Mesenchymal stem cell (in vitro differentiated cells and primary cell): ENCODE data around the gene CNTROB.

Experiments used
- DNase-seq: peaks from one replicate; pipeline ENCODE4 v3.0.0-alpha.2; 2013
- H2AFZ ChIP-seq: one replicate; pipeline ENCODE4 v1.6.1; 2013; ENCODE audit warnings: low read depth, mild to moderate bottlenecking, control low read depth, inconsistent platforms, low read length, moderate library complexity
- H2AK5ac ChIP-seq: 2 replicates; pipeline ENCODE4 v1.6.1; 2013; ENCODE audit warnings: low read length, moderate library complexity, mild to moderate bottlenecking, inconsistent platforms; ENCODE audit not compliant: severe bottlenecking
- H2BK120ac ChIP-seq: one replicate; pipeline ENCODE4 v1.6.1; 2013; ENCODE audit warnings: low read depth, mild to moderate bottlenecking, inconsistent platforms, low read length, moderate library complexity
- H2BK12ac ChIP-seq, 2 experiments: one replicate each; pipeline ENCODE4 v1.6.1; 2013; ENCODE audit warnings: inconsistent platforms in 2 of 2, low read length in 2 of 2, mild to moderate bottlenecking in 2 of 2, moderate library complexity in 2 of 2, control low read depth in 1 of 2
- H2BK15ac ChIP-seq: one replicate; pipeline ENCODE4 v1.6.1; 2013; ENCODE audit warnings: mild to moderate bottlenecking, low read depth, inconsistent platforms; ENCODE audit not compliant: poor library complexity, severe bottlenecking
- H2BK5ac ChIP-seq: 2 replicates; pipeline ENCODE4 v1.6.1; 2013; ENCODE audit warnings: low read depth, mild to moderate bottlenecking, low read length, control low read depth, inconsistent platforms; ENCODE audit not compliant: poor library complexity, severe bottlenecking
- H3K14ac ChIP-seq, 2 experiments: one replicate each; pipeline ENCODE4 v1.6.1; 2013; ENCODE audit warnings: inconsistent platforms in 2 of 2, low read length in 2 of 2, control low read depth in 1 of 2, mild to moderate bottlenecking in 1 of 2, moderate library complexity in 1 of 2
- H3K18ac ChIP-seq, 2 experiments: one replicate each; pipeline ENCODE4 v1.6.1; 2013; ENCODE audit warnings: inconsistent platforms in 2 of 2, low read length in 2 of 2, control low read depth in 1 of 2, low read depth in 1 of 2, mild to moderate bottlenecking in 1 of 2
- H3K23ac ChIP-seq, 2 experiments: one replicate each; pipeline ENCODE4 v1.6.1; 2013; ENCODE audit warnings: inconsistent platforms in 2 of 2, low read length in 2 of 2, mild to moderate bottlenecking in 2 of 2, moderate library complexity in 2 of 2, control low read depth in 1 of 2
- H3K27ac ChIP-seq: 2 replicates; pipeline ENCODE4 v1.5.1; 2013; ENCODE audit warnings: mild to moderate bottlenecking, moderate library complexity, low read length, control low read depth, inconsistent platforms; ENCODE audit not compliant: poor library complexity, severe bottlenecking
- H3K27me3 ChIP-seq, 2 experiments: 2 replicates each; pipeline versions ENCODE4 v1.6.1 to v1.7.0; 2013; ENCODE audit warnings: low read length in 2 of 2, mild to moderate bottlenecking in 2 of 2, moderate library complexity in 2 of 2, control low read depth in 1 of 2, inconsistent platforms in 1 of 2; ENCODE audit not compliant: control insufficient read depth in 1 of 2, insufficient read depth in 1 of 2
- H3K36me3 ChIP-seq, 2 experiments: 2 replicates each; pipeline versions ENCODE4 v1.6.1 to v1.7.0; 2013; ENCODE audit warnings: low read length in 2 of 2, control low read depth in 1 of 2, inconsistent platforms in 1 of 2, low read depth in 1 of 2, mild to moderate bottlenecking in 1 of 2; ENCODE audit not compliant: insufficient read depth in 2 of 2, control insufficient read depth in 1 of 2
- H3K4ac ChIP-seq, 2 experiments: one replicate each; pipeline ENCODE4 v1.6.1; 2013; ENCODE audit warnings: inconsistent platforms in 2 of 2, low read length in 2 of 2, mild to moderate bottlenecking in 2 of 2, moderate library complexity in 2 of 2, control low read depth in 1 of 2, low read depth in 1 of 2
- H3K4me1 ChIP-seq: 2 replicates; pipeline ENCODE4 v1.6.1; 2013; ENCODE audit warnings: low read depth, low read length, control low read depth; ENCODE audit not compliant: control insufficient read depth, insufficient read depth
- H3K4me2 ChIP-seq: 2 replicates; pipeline ENCODE4 v1.6.1; 2013; ENCODE audit warnings: low read length, mild to moderate bottlenecking, inconsistent platforms; ENCODE audit not compliant: poor library complexity, severe bottlenecking
- H3K4me3 ChIP-seq, 2 experiments: 2 replicates each; pipeline versions ENCODE4 v1.5.1 to v1.7.0; 2013; ENCODE audit warnings: low read length in 2 of 2, mild to moderate bottlenecking in 2 of 2, control low read depth in 1 of 2, low read depth in 1 of 2; ENCODE audit not compliant: insufficient read depth in 1 of 2
- H3K79me1 ChIP-seq: replicated peaks from 2 replicates; pipeline ENCODE4 v1.6.1; 2013; ENCODE audit warnings: mild to moderate bottlenecking, control low read depth, low read length, inconsistent platforms; ENCODE audit not compliant: poor library complexity, severe bottlenecking
- H3K9ac ChIP-seq: 2 replicates; pipeline ENCODE4 v1.7.0; 2013; ENCODE audit warnings: mild to moderate bottlenecking, low read length, moderate library complexity
- H3K9me3 ChIP-seq: 2 replicates; pipeline ENCODE4 v1.7.0; 2013; ENCODE audit warnings: mild to moderate bottlenecking, low read length; ENCODE audit not compliant: control insufficient read depth
- H4K8ac ChIP-seq: one replicate; pipeline ENCODE4 v1.6.1; 2013; ENCODE audit warnings: inconsistent platforms, mild to moderate bottlenecking, low read length, moderate library complexity
- H4K91ac ChIP-seq: one replicate; pipeline ENCODE4 v1.6.1; 2013; ENCODE audit warnings: mild to moderate bottlenecking, low read length, inconsistent platforms
- WGBS: methylation state at CpG from one replicate; pipeline ENCODE4 v1.1.7; 2013; ENCODE audit warnings: mixed read lengths; 5-methylcytosine and 5-hydroxymethylcytosine counted together

CNTROB gene

DNA sequence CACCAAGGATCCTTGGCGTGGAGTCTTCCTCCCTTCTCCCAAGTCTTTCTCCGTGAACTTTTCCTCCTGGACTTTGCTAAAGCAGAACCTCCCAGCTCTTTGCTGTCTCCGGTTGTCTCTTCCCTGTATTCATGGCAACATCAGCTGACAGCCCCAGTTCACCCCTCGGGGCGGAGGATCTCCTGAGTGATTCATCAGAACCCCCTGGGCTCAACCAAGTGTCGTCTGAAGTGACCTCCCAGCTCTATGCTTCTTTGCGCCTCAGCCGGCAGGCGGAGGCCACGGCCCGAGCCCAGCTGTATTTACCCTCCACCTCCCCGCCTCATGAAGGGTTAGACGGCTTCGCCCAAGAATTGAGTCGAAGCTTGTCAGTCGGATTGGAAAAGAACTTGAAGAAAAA lies 943 bp downstream of the CNTROB start:
- 9% methylated on average over 16 of the region's 16 CpGs for WGBS
- H2BK5ac ChIP-seq: no peak overlapping the region
- peak; percentile 89 for DNase-seq
- no peak overlapping the region for H2BK120ac ChIP-seq
- H2BK12ac ChIP-seq: no peak overlapping the region
- H2BK15ac ChIP-seq: no peak overlapping the region
- H3K27ac ChIP-seq: no peak overlapping the region
- peaks cover 26 to 32% of the 10 kb centered on the region in 2 experiments for H3K36me3 ChIP-seq
- no peaks in the 10 kb centered on the region for H3K27me3 ChIP-seq
- no peaks in the 10 kb centered on the region for H3K9me3 ChIP-seq
- peak overlapping the region in 1 of 2 experiments; percentile 57 for H3K4ac ChIP-seq
- H3K79me1 ChIP-seq: peaks cover 41% of the 10 kb centered on the region
- H3K14ac ChIP-seq: no peak overlapping the region
- peak overlapping the region; percentile 84 for H2AFZ ChIP-seq
- H3K18ac ChIP-seq: peak overlapping the region in 1 of 2 experiments; percentile 85
- H2AK5ac ChIP-seq: no peak overlapping the region
- H3K23ac ChIP-seq: no peak overlapping the region
- peak overlapping the region; percentile 83 for H3K4me2 ChIP-seq
- H3K9ac ChIP-seq: peak overlapping the region; percentile 90
- peak overlapping the region; percentile 83 to 85 for H3K4me3 ChIP-seq
- H4K91ac ChIP-seq: no peak overlapping the region
- peaks cover 21% of the 10 kb centered on the region for H3K4me1 ChIP-seq
- H4K8ac ChIP-seq: peak overlapping the region; percentile 50

DNA sequence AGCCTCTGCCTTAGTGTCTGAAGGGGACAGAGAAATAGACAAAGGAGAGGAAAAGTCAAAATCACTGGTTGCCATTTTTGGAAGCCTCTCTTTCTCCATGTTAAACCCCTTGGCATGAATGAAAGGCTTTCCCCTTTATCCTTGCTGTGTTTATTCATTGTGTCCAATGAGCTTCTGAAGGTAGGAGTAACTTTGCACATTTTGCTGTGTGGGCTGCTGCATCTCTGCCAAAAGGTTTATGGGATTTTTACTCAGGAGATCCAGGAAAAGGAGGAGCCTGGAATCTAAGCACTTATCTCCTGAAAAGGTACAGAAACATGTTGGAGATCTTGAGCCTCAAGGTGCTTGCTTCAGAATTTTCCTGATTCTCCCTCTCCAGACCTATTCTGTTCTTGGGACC lies 3.9 kb downstream of the CNTROB start:
- Histone ChIP-seq H2AFZ (no peak overlapping the region), H3K4me1 (peaks cover 7% of the 10 kb centered on the region), H3K9me3 (no peaks in the 10 kb centered on the region), H2BK15ac (no peak overlapping the region), H3K18ac (no peak overlapping the region), H4K8ac (no peak overlapping the region), H3K9ac (peak overlapping the region; percentile 23), H3K4me2 (no peak overlapping the region), H4K91ac (no peak overlapping the region), H2BK120ac (no peak overlapping the region), H3K23ac (no peak overlapping the region), H3K27me3 (no peaks in the 10 kb centered on the region), H3K79me1 (peaks cover 36% of the 10 kb centered on the region), H2BK5ac (no peak overlapping the region), H3K4ac (no peak overlapping the region), H3K4me3 (no peak overlapping the region), H2BK12ac (no peak overlapping the region), H3K14ac (no peak overlapping the region), H2AK5ac (no peak overlapping the region), H3K27ac (no peak overlapping the region), H3K36me3 (peaks cover 25 to 59% of the 10 kb centered on the region in 2 experiments)
- DNase-seq: no peak

DNA sequence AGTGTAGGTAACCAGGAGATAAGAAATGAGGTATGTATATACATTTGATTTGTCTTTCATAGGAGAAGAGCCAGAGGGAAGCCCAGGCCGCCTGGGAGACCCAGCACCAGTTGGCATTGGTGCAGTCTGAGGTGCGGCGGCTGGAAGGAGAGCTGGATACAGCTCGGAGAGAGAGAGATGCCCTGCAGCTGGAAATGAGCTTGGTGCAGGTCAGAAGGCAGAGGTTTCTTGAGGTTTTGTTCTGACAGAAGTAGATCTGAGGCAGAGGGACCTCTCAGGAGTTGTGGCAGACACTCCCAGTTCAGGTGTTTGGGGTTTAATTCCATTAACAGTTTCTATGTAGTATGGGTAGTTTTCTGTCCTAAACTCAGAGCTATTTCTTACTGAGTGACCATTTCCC lies 8.0 kb downstream of the CNTROB start:
- Histone ChIP-seq H4K8ac (no peak overlapping the region), H2BK12ac (no peak overlapping the region), H3K18ac (no peak overlapping the region), H3K4me3 (no peak overlapping the region), H2AFZ (no peak overlapping the region), H3K79me1 (peaks cover 19% of the 10 kb centered on the region), H3K14ac (no peak overlapping the region), H2BK120ac (no peak overlapping the region), H3K27ac (no peak overlapping the region), H2BK5ac (no peak overlapping the region), H2BK15ac (no peak overlapping the region), H3K9ac (no peak overlapping the region), H3K4me2 (no peak overlapping the region), H2AK5ac (no peak overlapping the region), H3K36me3 (peaks cover 45 to 83% of the 10 kb centered on the region in 2 experiments), H3K4ac (no peak overlapping the region), H4K91ac (no peak overlapping the region), H3K4me1 (no peaks in the 10 kb centered on the region), H3K27me3 (no peaks in the 10 kb centered on the region), H3K9me3 (no peaks in the 10 kb centered on the region), H3K23ac (no peak overlapping the region)
- DNase-seq: no peak
- 95% methylated on average over 4 of the region's 4 CpGs for WGBS

DNA sequence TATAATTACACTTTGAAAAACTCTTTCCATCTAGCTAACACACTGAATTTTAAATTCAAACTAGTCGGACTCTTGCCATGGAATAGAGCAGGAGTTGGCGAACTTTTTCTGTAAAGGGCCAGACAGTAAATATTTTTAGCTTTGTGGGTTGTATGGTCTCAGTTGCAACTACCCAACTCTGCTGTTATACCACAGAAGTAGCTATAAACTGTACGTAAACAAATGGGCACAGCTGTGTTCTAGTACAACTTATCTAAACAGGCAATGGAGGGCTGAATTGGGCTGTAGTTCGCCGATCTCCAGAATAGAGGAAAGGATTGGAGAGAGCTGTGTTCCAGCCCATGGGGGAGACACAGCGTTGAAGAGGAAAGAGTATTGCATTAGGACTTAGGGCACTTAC lies 8.7 kb downstream of the CNTROB start:
- Histone ChIP-seq H2AFZ (no peak overlapping the region), H3K79me1 (peaks cover 18% of the 10 kb centered on the region), H3K18ac (no peak overlapping the region), H2BK5ac (no peak overlapping the region), H3K14ac (no peak overlapping the region), H3K9me3 (no peaks in the 10 kb centered on the region), H2AK5ac (no peak overlapping the region), H3K4me3 (no peak overlapping the region), H2BK120ac (no peak overlapping the region), H3K9ac (no peak overlapping the region), H3K4ac (no peak overlapping the region), H3K4me2 (no peak overlapping the region), H2BK12ac (no peak overlapping the region), H3K23ac (no peak overlapping the region), H3K4me1 (no peaks in the 10 kb centered on the region), H3K27me3 (no peaks in the 10 kb centered on the region), H4K8ac (no peak overlapping the region), H4K91ac (no peak overlapping the region), H2BK15ac (no peak overlapping the region), H3K27ac (no peak overlapping the region), H3K36me3 (peaks cover 48 to 84% of the 10 kb centered on the region in 2 experiments)
- DNase-seq: no peak
- 96% methylated on average over 6 of the region's 6 CpGs for WGBS
